GM19324 (cell line): ENCODE measurements around the gene USP40.

Experiments
- ATAC-seq: cut with Tn5 transposase; IDR thresholded peaks from one replicate; pipeline ENCODE4 v1.9.1; 2021; ENCODE audit warnings: mild to moderate bottlenecking, moderate library complexity; ENCODE audit not compliant: unreplicated experiment, low FRiP score

The USP40 gene

DNA sequence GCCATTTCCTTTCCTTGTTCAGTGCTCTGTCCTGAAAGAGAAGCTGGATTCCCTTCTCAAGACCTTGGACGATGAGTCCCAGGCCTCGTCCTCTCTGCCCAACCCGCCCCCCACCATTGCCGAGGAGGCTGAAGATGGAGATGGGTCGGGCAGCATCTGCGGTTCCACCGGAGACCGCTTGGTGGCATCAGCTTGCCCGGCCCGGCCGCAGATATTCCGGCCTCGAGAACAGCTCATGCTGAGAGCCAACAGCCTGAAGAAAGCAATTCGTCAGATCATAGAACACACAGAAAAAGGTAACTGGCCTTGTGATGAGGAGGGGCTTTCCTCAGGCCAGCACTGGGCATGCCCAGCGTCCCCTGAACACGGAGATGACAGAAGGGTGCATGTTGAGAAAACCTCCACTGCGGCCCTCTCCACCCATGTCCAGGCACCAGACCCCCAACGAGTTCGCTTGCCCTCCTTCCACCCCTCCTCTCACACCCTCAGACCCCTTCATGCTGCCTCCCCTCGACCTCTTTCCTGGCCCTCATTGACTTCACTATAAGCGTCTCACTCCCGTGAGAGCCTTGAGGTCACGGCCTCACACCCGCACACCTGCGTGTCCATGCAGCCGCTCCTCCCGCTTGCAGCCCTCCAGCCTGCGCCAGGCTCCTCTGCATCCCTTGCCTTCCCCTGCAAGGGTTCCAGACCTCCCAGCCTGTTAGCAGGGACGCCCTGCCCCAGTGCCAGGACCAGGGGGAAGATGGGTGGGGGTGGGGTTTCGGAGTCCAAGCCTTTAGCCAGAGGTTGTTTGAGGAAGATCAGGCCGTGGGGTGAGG, 117.3 kb downstream of the USP40 start:
- no peak for ATAC-seq

DNA sequence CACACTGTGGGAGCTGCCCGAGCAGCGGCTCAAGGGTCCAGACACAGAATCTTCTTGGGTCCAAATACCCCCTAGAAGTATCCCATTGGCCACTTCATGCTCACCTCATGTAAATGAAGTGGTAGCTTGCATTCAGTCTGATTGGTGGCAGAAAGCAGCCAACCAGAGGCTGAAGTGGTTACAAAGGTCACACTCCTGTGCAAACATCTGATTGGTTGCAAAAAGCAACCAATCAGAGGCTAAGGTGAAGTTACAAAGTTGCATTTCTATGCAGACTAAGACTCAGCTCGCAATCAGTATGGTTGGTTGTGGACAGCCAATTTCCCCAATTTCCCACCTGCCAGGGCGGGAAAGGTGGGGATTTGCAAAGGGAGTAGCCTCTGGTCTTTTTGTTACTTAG, 118.0 kb downstream of the USP40 start:
- ATAC-seq = no peak

DNA sequence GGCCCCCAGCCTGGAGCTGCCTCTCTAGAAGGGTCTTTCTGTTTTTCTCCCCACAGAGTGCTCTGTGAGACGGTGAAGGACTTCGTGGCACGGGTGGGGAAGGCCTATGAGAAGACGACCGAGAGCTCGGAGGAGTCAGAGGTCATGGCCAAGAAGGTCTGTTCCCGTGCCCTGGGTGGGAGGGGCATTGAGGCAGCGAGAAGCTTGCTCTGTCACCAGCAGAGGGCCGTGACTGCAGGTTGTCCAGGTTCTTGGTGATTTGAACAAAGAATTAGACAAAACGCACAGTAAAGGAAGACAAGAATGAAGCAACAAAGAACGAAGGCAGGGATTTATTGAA, 118.4 kb downstream of the USP40 start:
- no peak for ATAC-seq

DNA sequence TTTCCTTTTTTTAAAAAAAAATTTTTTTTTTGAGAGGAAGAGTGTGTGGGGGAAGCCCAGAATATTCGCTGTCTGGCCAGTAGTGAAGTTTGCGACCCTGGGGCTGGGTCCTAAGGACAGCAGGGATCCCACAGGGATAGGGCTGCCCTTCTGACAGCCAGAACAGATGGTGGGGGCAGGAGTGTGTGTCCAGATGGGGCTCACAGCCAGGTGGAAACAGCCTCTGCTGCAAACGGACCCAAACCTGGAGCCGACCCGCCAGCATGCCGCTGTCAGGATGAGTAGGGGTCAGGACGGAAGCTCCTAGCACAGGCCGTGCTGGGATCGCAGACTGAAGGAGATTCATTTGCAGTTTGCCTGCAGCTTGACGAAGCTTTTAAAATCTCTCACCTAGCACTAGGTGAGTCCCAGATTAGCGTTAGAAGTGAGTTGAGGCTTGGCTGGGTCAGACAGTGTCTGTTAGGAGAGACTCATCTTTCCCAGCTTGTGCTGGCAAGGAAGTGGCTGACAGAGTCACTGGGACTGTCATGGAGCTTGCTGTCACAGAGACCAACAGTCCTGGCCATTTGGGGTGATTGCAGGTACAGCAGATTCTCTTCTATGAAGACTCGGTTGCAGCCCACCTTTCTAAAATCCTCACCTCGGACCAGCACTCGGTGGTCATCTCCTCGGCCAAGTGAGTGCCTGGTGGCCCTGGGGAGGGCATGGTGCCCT, 118.9 kb downstream of the USP40 start:
- no peak for ATAC-seq

DNA sequence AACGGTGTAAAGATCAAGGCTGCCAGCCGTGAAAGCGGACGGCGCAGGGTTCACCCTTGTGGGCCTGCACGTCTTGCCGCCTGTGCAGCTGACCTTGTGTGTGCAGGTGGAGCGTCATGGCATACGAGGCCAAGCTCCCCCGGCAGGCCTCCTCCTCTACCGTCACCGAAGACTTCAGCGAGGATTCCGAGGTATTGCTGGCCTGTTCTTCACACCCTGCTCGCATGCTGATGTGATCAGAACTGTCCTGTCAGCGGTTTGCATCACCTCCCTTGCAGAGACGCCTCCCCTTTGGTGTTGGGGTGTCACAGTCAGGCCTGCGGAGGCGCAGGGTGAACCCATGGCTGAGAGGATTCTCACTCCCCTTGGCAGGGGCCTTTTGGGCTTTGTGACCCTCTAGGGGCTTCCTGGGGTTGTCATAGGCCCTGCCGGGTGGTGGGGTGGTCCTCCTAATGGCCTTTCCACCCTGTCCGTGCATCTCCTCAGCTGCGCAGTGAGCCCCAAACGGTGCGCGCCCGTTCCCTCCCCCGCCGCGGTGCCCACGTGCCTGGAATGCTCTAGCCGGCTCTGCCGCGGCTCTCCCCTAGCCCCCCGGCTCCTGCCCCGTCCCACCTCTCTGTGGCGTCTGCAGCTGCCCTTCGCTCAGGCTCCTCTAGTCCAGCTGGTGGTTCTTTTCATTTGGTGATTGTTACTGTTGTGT, 119.8 kb downstream of the USP40 start:
- ATAC-seq = no peak

DNA sequence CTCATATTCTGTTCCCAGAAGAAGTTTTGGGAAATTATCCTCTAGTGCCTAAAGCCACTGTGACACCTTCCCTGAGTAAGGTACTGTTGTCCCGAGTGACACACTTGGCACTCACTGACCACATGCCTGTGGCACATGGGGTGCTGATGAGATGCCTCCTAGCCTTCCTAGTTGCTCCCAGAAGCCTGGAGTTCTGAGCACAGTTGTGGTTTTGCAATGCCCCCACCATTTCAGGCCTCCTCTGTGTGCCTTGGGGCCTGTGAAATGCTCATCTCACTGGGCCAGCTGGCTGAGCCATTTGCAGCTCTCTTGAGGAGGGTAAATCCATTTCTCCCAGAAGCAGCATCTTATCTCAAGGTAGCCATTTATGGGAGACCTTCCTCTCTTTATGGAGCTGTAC, 120.5 kb downstream of the USP40 start:
- no peak for ATAC-seq

DNA sequence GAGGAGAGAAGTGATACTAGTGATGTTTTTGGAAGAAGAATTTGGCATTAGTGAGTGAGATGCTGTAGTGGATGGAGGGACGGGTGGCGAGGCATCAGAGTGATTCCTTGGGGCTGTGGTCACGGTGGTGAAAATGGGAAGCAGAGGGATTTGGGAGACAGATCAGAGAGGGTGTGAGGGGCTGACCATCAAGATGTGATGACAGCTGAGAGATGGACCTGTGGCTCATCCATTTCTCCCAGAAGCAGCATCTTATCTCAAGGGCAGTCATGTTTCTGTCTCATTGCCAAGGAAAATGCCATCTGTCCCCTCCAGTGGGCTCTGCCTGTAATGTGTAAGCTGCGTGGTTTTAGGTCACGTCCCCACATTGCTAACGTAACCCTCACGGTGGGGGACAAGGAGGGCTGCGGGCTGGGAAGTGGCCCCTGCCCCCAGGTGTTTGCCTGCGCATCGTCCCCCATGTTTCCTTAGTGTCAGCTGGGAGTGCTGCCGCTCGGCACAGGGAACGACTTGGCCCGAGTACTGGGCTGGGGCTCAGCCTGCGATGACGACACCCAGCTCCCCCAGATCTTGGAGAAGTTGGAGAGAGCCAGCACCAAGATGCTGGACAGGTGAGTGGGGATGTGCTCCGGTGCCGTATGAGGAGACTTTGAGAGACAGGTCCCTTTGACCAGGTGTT, 121.3 kb downstream of the USP40 start:
- no peak for ATAC-seq

DNA sequence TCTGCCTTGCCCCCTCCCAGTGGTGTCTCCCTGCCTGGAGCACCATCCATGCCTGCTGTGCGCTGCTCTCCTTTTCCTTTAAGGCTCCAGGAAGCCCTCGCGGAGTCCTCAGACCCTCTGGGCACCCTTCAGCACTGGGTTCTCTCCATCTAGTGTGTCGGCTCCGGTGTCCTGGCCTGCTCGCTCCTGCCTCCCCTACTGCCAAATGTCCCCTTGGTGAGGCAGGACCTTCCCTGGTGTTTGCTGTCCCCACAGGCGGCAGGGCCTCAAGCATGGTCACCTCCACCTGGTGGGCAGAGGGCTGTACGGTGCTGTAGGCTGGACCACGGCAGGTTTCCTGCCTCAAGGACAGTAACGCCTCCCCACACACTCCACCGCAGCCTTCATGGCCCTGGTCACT, 122.1 kb downstream of the USP40 start:
- no peak for ATAC-seq

DNA sequence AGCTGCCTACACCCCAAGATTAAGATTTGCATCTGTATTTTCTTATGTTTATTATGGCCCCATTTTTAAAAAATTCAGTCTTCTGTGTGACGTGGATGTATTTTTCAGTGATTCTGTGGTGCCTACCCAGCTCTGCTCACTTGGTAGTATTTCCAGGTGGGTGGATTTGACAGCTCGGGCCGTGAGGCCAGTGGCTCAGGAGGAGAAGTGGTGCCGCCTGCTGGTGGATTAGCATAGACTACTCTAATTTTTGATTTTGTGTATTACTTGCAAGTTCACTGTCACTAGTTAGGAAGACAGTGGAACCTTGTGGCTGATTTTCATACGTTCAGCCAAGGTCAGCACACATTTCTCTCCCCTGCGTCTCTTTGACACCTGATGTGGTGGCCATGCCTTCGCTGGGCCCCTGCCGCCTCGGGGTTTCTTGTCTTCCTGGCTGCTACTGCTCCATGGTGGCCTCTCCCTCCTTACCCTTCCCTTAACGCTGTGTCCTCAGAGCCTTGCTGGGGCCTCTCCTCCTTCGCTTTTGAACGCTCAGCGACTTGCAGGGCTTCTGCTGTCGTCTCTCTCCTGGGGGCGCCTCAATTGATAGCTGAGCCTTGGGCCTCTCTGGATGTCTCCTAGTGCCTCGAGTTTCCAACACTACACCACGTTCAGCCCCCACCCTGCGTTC, 122.9 kb downstream of the USP40 start:
- no peak for ATAC-seq

DNA sequence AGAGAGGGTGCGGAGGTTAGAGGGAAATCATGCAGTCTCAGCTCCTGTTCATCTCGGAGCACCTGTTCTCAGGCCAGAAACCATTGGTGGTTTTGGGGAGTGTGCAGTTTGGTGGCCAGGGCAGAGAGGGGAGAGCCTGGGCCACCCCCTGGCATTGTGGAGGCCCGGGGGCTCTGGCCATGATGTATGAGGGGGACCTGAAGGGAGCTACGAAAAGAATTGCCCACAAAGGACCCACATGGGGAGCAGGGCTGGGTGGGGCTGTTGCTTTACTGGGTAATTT, 124.6 kb downstream of the USP40 start:
- no peak for ATAC-seq

DNA sequence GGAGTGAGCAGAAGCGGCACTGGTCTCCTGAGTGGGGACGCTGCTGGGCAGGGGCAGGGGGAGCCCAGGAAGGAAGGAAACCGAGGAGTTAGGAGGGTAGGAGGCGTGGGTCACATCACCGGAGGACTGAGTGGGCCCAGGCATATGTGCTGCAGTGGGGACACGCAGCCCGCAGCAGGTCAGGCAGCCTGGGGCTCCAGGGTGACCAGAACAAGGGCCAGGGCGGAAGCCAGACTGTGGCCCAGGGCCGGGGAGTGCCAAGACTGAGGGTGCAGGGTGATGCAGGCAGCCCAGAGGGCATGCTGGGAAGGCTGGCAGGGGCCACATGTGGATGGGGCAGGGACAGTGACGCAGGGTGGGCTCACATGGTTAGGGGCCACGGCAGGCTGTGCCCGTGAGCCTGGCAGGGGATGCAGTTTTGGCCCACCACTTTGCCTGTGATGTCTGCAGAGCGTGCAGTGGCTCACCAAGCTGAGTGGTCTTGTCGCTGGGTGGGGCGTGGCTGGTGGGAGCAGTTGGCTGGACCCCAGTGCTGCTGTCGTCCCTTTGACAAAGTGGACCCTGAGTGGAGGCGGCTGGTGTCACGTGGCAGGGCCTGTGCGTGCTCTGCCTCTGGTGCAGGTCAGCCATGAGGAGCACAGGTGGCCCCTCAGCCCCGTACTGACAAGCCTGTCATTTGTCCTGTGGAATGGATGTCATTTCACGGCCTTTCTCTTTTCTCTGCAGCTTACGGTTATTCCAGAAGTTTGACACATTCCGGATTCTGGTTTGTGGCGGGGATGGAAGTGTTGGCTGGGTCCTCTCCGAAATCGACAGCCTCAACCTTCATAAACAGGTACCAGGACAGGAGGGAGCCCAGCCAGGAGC, 125.2 kb downstream of the USP40 start:
- ATAC-seq = no peak

DNA sequence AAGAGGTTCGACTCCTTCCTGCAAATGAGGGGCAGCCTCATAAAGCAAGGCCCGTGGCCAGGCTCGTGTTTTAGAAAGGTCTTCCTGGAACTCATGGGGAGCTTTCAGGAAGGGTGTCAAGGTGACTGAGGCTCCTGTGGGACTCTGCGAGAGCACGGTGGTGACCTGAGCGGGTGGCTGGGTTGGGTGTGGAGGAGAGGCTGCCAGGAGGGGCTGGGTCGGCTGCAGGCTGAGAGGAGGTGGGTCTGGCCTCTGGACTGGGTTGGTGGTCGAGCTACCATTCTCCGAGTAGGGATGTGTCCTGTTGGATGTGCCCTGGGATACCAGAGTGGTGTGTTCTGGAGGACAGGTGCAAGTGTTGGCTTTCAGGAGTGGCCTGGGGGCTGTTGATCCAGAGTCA, 125.9 kb downstream of the USP40 start:
- ATAC-seq = no peak

DNA sequence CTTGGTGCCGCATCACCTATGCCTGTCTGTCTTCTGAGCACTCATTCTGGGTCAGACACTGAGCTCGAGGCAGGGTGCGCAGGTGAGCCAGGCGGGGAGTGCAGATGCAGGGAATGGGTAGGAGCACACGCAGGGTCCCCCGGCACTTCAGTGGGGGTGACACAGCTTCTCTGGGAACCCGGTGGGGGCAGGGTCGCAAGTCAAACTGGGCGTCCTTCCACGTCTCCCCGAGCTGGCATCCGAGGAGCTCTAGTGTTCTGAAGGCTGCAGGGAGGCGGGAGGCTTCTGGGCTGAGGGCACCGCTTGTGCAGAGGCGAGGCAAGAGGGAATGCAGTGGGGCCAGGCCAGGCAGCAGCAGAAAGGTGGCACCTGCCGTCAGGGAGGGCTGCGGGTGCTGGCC, 126.3 kb downstream of the USP40 start:
- ATAC-seq = no peak

DNA sequence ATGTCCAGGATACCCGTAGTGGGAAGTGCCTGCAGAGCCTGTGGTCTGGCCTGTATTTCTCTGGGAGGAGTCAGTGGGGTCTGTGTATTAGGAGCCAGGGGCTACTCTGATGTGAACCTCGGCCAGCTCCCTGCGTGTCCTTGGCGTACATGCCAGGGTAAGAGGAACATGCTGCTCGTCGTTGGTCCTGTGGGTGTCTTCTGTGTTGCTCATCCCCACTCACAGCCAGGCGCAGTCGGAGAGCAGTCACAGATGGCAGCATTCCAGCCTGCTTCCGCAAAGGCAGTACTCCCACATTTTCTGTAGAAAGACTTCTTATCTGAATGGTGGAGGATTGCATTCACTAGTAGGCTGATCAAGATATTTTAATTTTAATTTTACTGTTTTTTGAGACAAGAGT, 127.4 kb downstream of the USP40 start:
- no peak for ATAC-seq

DNA sequence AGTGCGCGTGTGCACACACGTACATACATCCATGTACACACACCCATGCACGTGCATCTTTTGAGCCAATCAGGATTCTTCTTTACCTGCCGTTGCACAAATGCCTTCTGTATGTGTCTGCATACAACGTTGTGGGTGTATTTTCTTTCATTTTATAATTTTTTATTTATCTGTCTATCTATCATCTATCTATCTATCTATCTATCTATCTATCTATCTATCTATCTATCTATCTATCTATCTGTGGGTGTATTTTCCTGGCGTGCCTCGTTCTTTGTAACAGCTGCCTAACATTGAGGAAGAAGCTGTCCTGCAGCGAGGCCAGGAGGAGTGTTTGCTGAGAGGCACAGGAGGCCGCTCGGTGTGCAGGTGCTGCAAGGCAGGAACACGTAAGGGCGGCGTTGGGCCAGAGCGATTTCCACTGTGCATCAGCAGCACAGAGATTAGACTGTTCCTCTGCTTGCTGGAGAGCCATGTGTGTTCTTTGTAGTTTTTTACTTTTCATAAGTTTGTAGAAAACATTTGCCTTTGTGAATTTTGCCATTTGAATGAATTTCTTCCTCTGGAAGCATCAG, 127.9 kb downstream of the USP40 start:
- ATAC-seq = no peak

DNA sequence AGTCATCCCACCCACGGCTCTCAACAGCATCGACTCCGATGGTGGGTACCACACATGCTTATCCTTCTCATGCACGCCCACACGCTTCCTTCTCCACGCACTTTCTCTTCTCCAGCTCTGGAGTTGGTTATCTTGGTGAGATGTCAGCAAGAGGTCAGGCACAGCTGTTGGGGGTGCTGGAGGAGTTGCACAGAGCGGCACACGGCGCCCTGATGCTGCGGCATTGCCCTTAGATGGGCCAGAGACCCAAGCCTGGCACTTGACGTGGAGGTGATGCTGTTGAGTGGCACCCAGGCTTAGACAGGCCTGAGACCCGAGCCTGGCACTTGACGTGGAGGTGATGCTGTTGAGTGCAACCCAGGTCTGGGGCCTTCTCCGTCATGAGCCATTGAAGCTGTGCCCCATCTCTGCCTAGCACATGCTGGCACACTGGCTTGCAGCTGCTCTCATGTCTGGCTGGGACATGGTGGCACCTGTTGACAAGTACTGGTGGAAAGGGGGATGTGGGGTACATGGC, 129.1 kb downstream of the USP40 start:
- ATAC-seq = no peak

DNA sequence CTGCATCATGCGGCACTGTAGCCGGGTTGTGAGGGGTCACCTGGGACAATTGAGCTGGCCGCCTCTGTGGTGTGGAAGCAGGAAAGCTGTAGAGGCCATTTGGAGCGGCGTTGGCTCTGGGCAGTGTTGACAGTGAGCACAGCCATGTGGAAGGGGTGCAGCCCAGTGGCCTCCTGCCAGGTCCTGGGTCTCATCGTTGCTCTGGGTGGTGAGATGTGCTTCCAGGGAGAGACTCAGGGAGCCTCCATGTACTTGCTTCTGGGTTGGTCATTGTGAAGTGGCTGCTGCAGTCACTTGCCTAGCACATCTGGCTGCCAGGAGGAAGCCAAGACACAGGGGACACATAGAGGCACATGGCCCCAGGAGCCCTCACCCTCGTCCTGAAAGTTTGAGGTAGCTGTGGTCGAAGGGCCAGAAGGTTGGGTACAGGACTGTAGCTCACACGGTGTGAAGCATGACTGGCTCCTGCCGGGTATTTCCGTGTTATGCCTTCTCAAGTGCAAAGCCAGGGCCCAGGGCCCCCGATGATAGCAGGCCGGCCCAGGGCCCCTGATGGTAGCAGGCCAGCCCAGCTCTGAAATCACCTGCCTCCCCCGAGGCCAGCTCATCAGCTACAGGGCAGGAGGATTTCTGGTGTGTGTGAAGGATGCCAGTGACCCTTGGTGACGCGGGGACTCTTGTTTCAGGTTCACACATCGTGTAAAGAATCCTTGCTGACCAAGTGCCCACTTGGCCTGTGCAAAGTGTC, 129.7 kb downstream of the USP40 start:
- no peak for ATAC-seq

DNA sequence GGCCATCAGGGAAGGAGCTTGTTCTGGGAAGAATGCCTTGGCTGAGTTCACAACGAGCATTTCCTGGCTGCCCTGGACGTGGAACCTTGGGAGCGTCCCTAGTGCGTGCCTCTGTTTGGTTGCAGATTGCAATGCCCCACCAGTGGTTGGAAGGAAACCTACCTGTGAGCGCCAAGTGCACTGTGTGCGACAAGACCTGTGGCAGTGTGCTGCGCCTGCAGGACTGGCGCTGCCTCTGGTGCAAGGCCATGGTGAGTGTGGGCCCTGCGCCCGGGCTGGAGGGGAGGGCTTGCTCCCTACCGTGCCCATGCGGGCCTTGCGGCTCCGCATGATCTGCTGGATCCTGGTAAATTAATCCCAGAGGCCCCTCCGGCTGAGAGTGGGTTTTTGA, 130.4 kb downstream of the USP40 start:
- no peak for ATAC-seq
